Esophagus muscularis mucosa (tissue), 3 donors: ENCODE results near the gene AFAP1L2.

Source experiments
- CTCF ChIP-seq, 3 experiments: fragments of 200-600 bp in 2 of 3; fragments of 450-650 bp in 1 of 3; sonication (generic) in 2 of 3; IDR thresholded peaks; one replicate each; pipeline ENCODE4 v1.5.1; 2017 to 2019; ENCODE audit warnings: antibody characterized with exemption in 3 of 3, mild to moderate bottlenecking in 2 of 3, moderate library complexity in 1 of 3
- POLR2A ChIP-seq: fragments of 450-650 bp; IDR thresholded peaks from one replicate; pipeline ENCODE4 v1.6.1; 2017; ENCODE audit warnings: antibody characterized with exemption, moderate library complexity, mild to moderate bottlenecking, low read depth
- POLR2AphosphoS5 ChIP-seq, 2 donors: sonication (generic); formaldehyde crosslinking; IDR thresholded peaks; one replicate each; pipeline ENCODE4 v1.6.1; 2017; ENCODE audit warnings: antibody characterized with exemption in 2 of 2

DNA sequence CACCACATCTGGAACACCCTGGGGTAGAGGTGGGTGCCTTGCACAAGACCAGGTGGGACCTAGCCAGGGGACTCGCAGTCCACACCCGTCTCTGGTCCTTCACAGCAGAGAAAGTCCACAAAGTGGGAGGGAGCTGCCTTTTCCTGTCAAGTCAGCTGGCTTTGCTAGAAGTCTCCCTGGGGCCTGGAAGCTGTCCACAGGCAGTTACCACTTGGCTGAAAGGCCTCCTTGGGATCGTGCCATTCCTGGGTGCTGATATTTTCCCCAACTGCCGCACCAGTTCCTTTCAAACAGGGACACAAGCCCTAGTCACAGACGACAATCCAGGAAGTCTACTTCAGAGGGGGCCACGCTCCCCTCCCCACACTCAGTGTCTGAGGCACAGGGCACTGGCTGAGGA, 75.4 kb downstream of the AFAP1L2 start:
- TF ChIP-seq POLR2A (no peak), POLR2AphosphoS5 (IDR thresholded peaks at IDR 0.05) (no peak), CTCF (IDR thresholded peaks at IDR 0.05) (no peak)
